B cell (primary cell): ENCODE results near the gene RNF7. TPM values are rescaled to one million over a fixed set of nuclear protein-coding genes. Genes with fewer than 3 reads are reported as not detected.

Experiments
- ATAC-seq: fragments of 200-7000 bp; cut with Tn5 transposase; one replicate; pipeline ENCODE4 v1.10.0; 2021; ENCODE audit warnings: low read depth, mild to moderate bottlenecking, moderate number of reproducible peaks, moderate library complexity
- CTCF ChIA-PET: fragments of 350-600 bp; sonication (Branson Sonifier 250); formaldehyde crosslinking; loops from one replicate; lab custom pipeline; 2021; ENCODE audit warnings: antibody characterized with exemption, inconsistent platforms; lab: Charles Lee
- POLR2A ChIA-PET: fragments of 350-600 bp; sonication (Branson Sonifier 250); formaldehyde crosslinking; loops from one replicate; lab custom pipeline; 2021; ENCODE audit warnings: antibody characterized with exemption; lab: Charles Lee
- DNase-seq: peaks from one replicate; pipeline ENCODE4 v3.0.0; 2013
- H2AFZ ChIP-seq: 2 replicates; pipeline ENCODE4 v1.6.1; 2012; ENCODE audit warnings: mild to moderate bottlenecking, low read depth, low read length; ENCODE audit not compliant: insufficient read depth, poor library complexity, severe bottlenecking
- H3K27ac ChIP-seq, 2 donors: 1 replicate in 1 of 2; 2 replicates in 1 of 2; pipeline ENCODE4 v1.5.1; 2012 to 2013; ENCODE audit warnings: low read length in 2 of 2, mild to moderate bottlenecking in 2 of 2, moderate library complexity in 1 of 2
- H3K27me3 ChIP-seq, 4 experiments: fragments of 200-600 bp in 1 of 4; sonication (generic) in 1 of 4; replicated peaks in 1 of 4; 1 replicate in 2 of 4; 2 replicates in 2 of 4; pipeline versions ENCODE4 v1.6.1 to v1.7.0; 2013 to 2016; ENCODE audit warnings: low read length in 3 of 4, mild to moderate bottlenecking in 2 of 4, mixed read lengths in 1 of 4, moderate library complexity in 1 of 4; ENCODE audit not compliant: insufficient read depth in 4 of 4, control insufficient read depth in 3 of 4; ENCODE audit errors: control extremely low read depth in 1 of 4
- H3K36me3 ChIP-seq, 2 experiments: replicated peaks in 1 of 2; 1 replicate in 1 of 2; 2 replicates in 1 of 2; pipeline versions ENCODE4 v1.6.1 to v1.7.1; 2013; ENCODE audit warnings: low read length in 1 of 2; ENCODE audit not compliant: insufficient read depth in 2 of 2, control insufficient read depth in 1 of 2; ENCODE audit errors: control extremely low read depth in 1 of 2, extremely low read depth in 1 of 2
- H3K4me1 ChIP-seq, 2 donors: fragments of 200-600 bp in 1 of 2; sonication (generic) in 1 of 2; 1 replicate in 1 of 2; 2 replicates in 1 of 2; pipeline versions ENCODE4 v1.5.1 to v1.6.1; 2013 to 2017; ENCODE audit warnings: low read length in 2 of 2; ENCODE audit not compliant: control insufficient read depth in 2 of 2, insufficient read depth in 2 of 2
- H3K4me2 ChIP-seq: replicated peaks from 2 replicates; pipeline ENCODE3; 2012; ENCODE audit warnings: mild to moderate bottlenecking, low read depth, low read length; ENCODE audit not compliant: poor library complexity, severe bottlenecking
- H3K4me3 ChIP-seq, 5 experiments: fragments of 200-600 bp in 1 of 5; sonication (generic) in 1 of 5; 1 replicate in 3 of 5; 2 replicates in 2 of 5; pipeline versions ENCODE4 v1.5.1 to v1.7.0; 2011 to 2016; ENCODE audit warnings: low read length in 4 of 5, mild to moderate bottlenecking in 4 of 5, low read depth in 2 of 5, control low read depth in 1 of 5, moderate library complexity in 1 of 5; ENCODE audit not compliant: insufficient read depth in 1 of 5; ENCODE audit errors: control extremely low read depth in 1 of 5, extremely low read depth in 1 of 5
- H3K79me2 ChIP-seq: fragments of 200-600 bp; sonication (generic); one replicate; pipeline ENCODE4 v1.6.0; 2016; ENCODE audit warnings: low read length; ENCODE audit not compliant: control insufficient read depth, insufficient read depth
- H3K9ac ChIP-seq: fragments of 200-600 bp; sonication (generic); 2 replicates; pipeline ENCODE4 v1.6.1; 2017; ENCODE audit warnings: mild to moderate bottlenecking, low read length, moderate library complexity
- H3K9me3 ChIP-seq, 3 donors: one replicate each; pipeline versions ENCODE4 v1.6.1 to v1.7.1; 2013; ENCODE audit warnings: low read length in 2 of 3; ENCODE audit not compliant: control insufficient read depth in 2 of 3, insufficient read depth in 1 of 3; ENCODE audit errors: control extremely low read depth in 1 of 3
- H4K20me1 ChIP-seq: 2 replicates; pipeline ENCODE4 v1.6.0; 2012; ENCODE audit warnings: mild to moderate bottlenecking, low read length; ENCODE audit not compliant: insufficient read depth, control insufficient read depth, poor library complexity, severe bottlenecking
- H3K27ac Mint-ChIP-seq: one replicate; pipeline ENCODE4 v1.8.0; 2021; ENCODE audit warnings: mixed read lengths
- H3K27me3 Mint-ChIP-seq: one replicate; pipeline ENCODE4 v1.8.0; 2021; ENCODE audit warnings: mixed read lengths
- H3K4me1 Mint-ChIP-seq: one replicate; pipeline ENCODE4 v1.8.0; 2021; ENCODE audit warnings: mixed read lengths
- H3K4me3 Mint-ChIP-seq: one replicate; pipeline ENCODE4 v1.8.0; 2021; ENCODE audit warnings: mixed read lengths
- H3K9me3 Mint-ChIP-seq: one replicate; pipeline ENCODE4 v1.8.0; 2022; ENCODE audit warnings: mixed read lengths; ENCODE audit not compliant: insufficient read depth
- CTCF ChIP-seq: fragments of 200-600 bp; IDR thresholded peaks from one replicate; pipeline ENCODE4 v1.8.0; 2022; ENCODE audit warnings: antibody characterized with exemption, mild to moderate bottlenecking
- EZH2 ChIP-seq: IDR thresholded peaks from 2 replicates; pipeline ENCODE4 v1.6.1; 2012; ENCODE audit warnings: borderline replicate concordance, low read depth, mild to moderate bottlenecking, moderate library complexity, low read length; ENCODE audit not compliant: insufficient read depth, poor library complexity, severe bottlenecking
- WGBS: methylation state at CpG from one replicate; pipeline ENCODE4 v1.1.5; 2013; ENCODE audit warnings: missing lambda C conversion rate; ENCODE audit not compliant: insufficient coverage; 5-methylcytosine and 5-hydroxymethylcytosine counted together
- intact Hi-C: fragments of 100-400 bp; cut with micrococcal nuclease; formaldehyde crosslinking; loops from one replicate; pipeline ENCODE4 v1.10.0; 2022
- polyA plus RNA-seq: library from polyadenylated mRNA; depleted of rRNA; stranded (reverse); fragments of >200 nt; gene quantifications from 2 replicates; pipeline ENCODE4 v1.2.3, GENCODE V29; 2012
- total RNA-seq, 2 donors: library from RNA; stranded (reverse); fragments of 120-200 nt in 1 of 2; gene quantifications; 1 replicate in 1 of 2; 2 replicates in 1 of 2; pipeline versions ENCODE4 v1.2.3 to v1.2.4, GENCODE V29; 2013 to 2022

The RNF7 gene
- total and polyA plus RNA-seq, 2 donors (not counting 1 experiment from before 2014, with no cell fraction given) = 38.0 to 40.9 TPM

DNA sequence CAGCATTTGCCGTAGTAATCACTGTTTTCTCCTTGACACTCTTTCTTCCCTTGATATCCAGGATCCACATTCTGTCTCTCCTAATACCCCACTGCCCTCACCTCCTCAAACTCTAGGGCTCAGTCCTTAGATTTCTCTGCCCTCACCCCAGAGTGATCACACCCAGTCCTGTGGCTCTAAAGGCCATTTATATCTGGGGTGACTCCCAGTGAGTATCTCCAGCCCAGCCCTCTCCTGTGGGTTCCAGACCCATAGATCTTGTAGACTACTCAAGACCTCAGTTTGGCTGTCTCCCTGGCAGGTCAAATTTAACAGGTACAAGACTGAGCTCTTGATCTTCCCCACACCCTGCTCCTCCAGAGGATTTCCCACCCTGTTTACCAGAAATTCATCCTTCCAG is 26.4 kb downstream of the RNF7 start:
- TF ChIP-seq CTCF (no peak), EZH2 (no peak)
- POLR2A ChIA-PET = no interaction called here
- H3K4me1 Mint-ChIP-seq = no peaks in the 10 kb centered on the region
- no peaks in the 10 kb centered on the region for H3K9me3 Mint-ChIP-seq
- Histone ChIP-seq H3K27me3 (no peaks in the 10 kb centered on the region), H3K4me2 (no peak overlapping the region), H3K4me3 (no peak overlapping the region), H4K20me1 (no peaks in the 10 kb centered on the region), H3K4me1 (no peaks in the 10 kb centered on the region), H2AFZ (no peak overlapping the region), H3K9ac (no peak overlapping the region), H3K79me2 (no peaks in the 10 kb centered on the region), H3K36me3 (no peaks in the 10 kb centered on the region), H3K27ac (no peak overlapping the region), H3K9me3 (no peaks in the 10 kb centered on the region)
- 92% methylated on average over 1 of the region's 1 CpG for WGBS
- CTCF ChIA-PET = no interaction called here
- no peak overlapping the region for H3K4me3 Mint-ChIP-seq
- H3K27me3 Mint-ChIP-seq = peaks cover 5% of the 10 kb centered on the region
- no peak overlapping the region for H3K27ac Mint-ChIP-seq
- DNase-seq (no peak), ATAC-seq (no peak)
- intact Hi-C loops = no loop called here

DNA sequence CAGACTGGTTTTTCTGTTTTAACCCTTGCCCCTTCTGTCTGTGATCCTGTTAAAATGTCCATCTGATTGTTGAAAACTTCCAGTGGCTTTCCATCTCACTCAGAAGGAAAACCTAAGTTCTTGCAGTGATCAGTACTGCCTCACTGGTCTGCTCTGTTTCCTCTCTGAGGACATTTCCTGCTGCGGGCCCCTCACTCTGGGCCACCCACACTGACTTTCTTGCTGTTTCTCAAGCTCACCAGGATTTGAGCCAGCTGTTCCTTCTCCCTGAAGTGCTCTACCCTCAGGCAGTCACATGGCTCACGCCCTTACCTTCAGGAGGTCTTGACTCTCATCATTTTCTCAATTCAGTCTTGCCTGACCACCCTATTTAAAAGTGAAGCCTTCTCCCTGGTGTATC is 26.9 kb downstream of the RNF7 start:
- ATAC-seq (no peak), DNase-seq (no peak)
- no peaks in the 10 kb centered on the region for H3K9me3 Mint-ChIP-seq
- Histone ChIP-seq H3K4me1 (no peaks in the 10 kb centered on the region), H2AFZ (no peak overlapping the region), H3K9ac (no peak overlapping the region), H3K27ac (no peak overlapping the region), H3K4me3 (no peak overlapping the region), H3K27me3 (no peaks in the 10 kb centered on the region), H3K79me2 (no peaks in the 10 kb centered on the region), H3K9me3 (no peaks in the 10 kb centered on the region), H3K36me3 (no peaks in the 10 kb centered on the region), H3K4me2 (no peak overlapping the region), H4K20me1 (no peaks in the 10 kb centered on the region)
- POLR2A ChIA-PET = no interaction called here
- CTCF ChIA-PET = no interaction called here
- intact Hi-C loops = no loop called here
- no peak for TF ChIP-seq CTCF
- TF ChIP-seq EZH2 = no peak
- H3K27ac Mint-ChIP-seq = no peak overlapping the region
- WGBS = 82% methylated on average over 2 of the region's 2 CpGs
- no peaks in the 10 kb centered on the region for H3K4me1 Mint-ChIP-seq
- peaks cover 5% of the 10 kb centered on the region for H3K27me3 Mint-ChIP-seq
- H3K4me3 Mint-ChIP-seq = no peak overlapping the region
